A204.1 (cell line): ENCODE data around the gene MLIP.

ENCODE experiments used
- FAIRE-seq: peaks from 2 replicates; lab custom pipeline; 2012; peaks lifted over from hg19 to GRCh38; lab: Jason Lieb, UNC

The MLIP gene

GRCh38 chr6:54284161-54284860 lies 173.1 kb downstream of the MLIP start:
- no peak for FAIRE-seq

- no peak for FAIRE-seq
Observed at GRCh38 chr6:54285595-54285994, 174.4 kb downstream of the MLIP start.

GRCh38 chr6:54286141-54286540 lies 174.9 kb downstream of the MLIP start:
- FAIRE-seq = no peak

DNA sequence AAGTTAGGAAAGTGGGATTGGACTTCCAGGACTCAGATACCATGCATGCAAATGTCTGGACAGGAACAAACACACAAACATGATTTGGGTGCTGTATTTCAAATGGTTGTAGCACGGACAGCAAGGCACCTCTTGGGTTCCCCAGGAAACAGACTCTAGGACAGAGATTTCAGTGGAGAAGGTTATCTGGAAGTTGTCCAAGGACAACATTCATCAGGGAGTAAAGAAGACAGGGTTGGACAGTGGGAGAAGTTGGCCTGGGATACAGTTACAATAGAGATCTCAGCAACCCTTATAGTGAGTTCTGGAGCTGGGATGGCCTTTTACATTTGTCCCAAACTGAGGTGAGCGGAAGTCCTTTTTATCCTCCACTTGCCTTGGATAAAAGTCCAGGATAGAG lies 177.2 kb downstream of the MLIP start:
- FAIRE-seq = no peak

- no peak for FAIRE-seq
Observed at GRCh38 chr6:54289426-54289825, 178.2 kb downstream of the MLIP start.

GRCh38 chr6:54291146-54291545 lies 179.9 kb downstream of the MLIP start:
- FAIRE-seq = no peak

- no peak for FAIRE-seq
Observed at GRCh38 chr6:54291738-54292137, 180.5 kb downstream of the MLIP start.

- no peak for FAIRE-seq
Observed at GRCh38 chr6:54294965-54295532, 183.8 kb downstream of the MLIP start.

DNA sequence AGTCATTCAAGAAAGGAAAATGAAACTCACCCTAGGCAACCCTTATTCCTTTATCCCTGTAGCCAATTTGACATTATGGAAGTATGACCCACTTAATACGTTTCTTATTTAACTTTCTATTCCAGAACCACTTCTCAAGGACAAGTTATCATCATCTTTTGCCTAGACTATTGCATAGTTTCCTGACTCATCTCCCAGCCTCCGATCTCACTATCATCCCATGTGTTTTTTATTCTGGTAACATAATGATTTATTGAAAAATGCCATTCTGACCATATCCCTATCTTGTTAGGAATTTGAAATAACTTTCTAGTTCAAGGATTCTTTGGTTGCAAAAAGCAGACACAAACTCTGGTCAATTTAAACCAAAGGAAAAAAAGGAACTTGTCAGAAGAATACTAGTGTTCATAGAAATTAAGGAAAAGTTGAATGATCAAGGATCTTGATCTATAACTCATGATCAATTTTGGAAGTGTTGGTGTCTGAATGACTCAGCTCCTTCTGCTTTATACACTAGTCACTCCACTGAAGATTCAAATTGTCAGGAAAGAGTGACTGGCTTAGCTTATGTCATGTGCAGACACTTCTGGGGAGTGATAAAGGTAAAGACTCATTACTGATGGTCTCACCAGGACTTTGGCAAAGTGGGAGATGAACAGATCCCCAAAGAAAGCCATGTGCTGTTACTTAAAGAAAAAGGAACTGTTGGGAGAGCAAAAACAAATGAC lies 188.5 kb downstream of the MLIP start:
- no peak for FAIRE-seq

DNA sequence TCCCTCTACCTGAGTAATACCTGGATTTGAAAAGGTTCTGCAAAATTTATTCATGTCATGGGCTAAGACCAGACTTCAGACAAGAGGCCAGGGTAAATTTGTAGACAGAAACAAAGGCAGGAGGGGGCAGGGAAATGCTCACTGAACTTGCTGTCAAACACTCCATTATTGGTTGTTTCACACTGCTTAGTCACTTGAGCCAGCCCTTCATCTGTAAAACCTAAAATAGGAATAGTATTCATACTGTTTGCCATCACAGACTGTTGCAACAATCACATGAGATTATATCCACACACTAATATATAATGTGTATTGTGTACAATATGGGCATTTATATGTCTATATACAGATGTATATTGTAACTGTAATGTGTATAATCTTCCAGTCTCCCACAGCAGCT lies 190.5 kb downstream of the MLIP start:
- no peak for FAIRE-seq

GRCh38 chr6:54307439-54307910 lies 196.2 kb downstream of the MLIP start:
- no peak for FAIRE-seq

DNA sequence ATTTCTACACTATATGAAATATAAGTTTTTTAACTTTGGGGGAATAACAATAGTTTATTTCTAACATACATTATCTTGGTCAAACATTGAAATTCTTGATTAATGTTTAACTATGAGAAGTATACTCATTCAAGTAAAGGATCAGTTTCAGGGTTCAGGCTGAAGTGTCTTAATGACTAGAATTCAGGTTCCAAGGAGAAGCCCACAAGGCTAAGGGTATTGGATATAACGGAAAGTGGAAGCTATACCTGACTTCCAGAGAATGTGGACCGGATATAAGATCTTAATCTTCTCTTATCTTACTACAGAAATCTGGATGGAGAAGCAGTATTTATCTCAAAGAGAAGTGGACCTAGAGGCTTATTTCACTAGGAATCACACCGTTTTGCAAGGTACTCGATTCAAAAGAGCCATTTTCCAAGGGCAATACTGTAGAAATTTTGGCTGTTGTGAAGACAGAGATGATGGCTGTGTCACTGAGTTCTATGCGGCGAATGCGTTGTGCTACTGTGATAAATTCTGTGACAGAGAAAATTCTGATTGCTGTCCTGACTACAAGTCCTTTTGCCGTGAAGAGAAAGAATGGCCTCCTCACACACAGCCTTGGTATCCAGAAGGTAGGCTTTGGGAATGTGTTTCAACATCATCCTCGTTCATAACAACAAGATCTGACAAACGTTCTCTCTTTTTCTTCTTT lies 197.2 kb downstream of the MLIP start, which contains the start of gene TINAG:
TSS of gene TINAG (plus strand) at position 153 of the 697 bp plus-strand sequence. CDS start at position 263, 110 bp downstream.
- no peak for FAIRE-seq

DNA sequence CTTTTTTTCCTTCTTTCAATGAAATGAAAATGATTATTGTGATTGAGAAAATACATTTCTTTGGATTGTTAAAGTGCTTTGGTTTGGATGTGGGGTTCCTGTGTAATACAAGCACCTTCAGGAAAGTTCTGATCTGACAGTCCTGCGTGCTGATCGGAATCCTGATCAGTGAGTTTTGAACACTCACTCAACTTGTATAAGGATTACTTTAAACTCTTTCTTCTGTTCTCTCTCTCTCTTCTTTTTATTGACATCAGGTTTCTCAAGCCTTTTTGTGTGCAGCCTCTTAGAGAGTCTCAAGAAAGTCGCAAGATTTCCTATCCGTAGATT lies 197.7 kb downstream of the MLIP start:
- no peak for FAIRE-seq

- FAIRE-seq = no peak
Observed at GRCh38 chr6:54310377-54311152, 199.3 kb downstream of the MLIP start.

DNA sequence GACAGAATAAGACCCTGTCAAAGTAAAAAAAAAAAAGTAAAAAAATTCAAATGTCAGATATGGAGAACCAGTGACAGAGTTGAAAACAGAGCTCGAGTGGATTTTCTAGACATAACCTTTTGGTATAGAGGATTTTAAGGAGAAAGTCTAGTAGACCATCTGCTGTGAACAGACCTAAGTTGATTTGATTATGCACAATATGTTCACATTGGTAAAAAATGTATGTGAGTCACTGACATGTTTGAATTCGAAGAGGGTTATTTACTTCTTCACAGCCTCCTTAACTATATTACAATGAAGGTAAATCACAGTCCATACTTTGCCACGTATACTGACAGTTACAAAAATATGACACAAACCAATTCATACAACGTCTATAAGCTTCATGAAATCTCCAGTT lies 204.4 kb downstream of the MLIP start:
- FAIRE-seq = no peak
